ENCODE data around the gene PHF11.
A peak's percentile ranks its signal among the peaks of the same experiment; 100 is the strongest.
"Not testable (repeated sequence)": the region's sequence is repeated elsewhere in the genome, so short reads cannot be mapped to it uniquely, and the experiment has no call there.

PHF11 gene

DNA sequence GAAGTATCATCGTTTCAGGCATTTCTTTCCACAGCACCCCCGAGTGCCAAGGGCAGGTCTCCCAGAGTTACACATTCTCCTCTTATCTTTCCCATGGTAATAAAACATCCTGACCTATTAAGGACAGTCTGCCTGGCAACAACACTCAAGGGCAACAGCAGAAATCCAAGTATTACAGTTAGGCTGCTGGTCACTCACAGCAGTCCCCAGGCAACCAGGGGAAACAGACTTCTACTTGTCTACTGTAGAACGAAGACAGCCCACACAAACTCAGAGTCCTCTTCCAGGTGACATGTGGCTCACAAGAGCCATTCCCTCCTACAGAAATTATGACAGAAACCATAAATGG lies 65.3 kb downstream of the PHF11 start:
- H3K9me3 ChIP-seq (ENCODE audit: low read depth, low read length), result no peaks in the 10 kb centered on the region
- H3K27ac ChIP-seq, result no peak overlapping the region
- H3K9ac ChIP-seq (ENCODE audit: insufficient read length), result no peak overlapping the region
- peaks cover 17% of the 10 kb centered on the region for H3K36me3 ChIP-seq (ENCODE audit: insufficient read depth, low read length)
- no peak for TF ChIP-seq POLR2AphosphoS5 (IDR thresholded peaks at IDR 0.05; ENCODE audit: borderline replicate concordance, low read depth, low read length)
- TF ChIP-seq FOXP2 (optimal IDR thresholded peaks at IDR 0.05; ENCODE audit: control extremely low read depth, extremely low read length, insufficient read depth), result no peak
- no peak for TF ChIP-seq EZH2 (IDR thresholded peaks at IDR 0.05)
- no peak overlapping the region for H3K4me3 ChIP-seq
- no peak for DNase-seq (ENCODE audit: low read depth, low spot score)

DNA sequence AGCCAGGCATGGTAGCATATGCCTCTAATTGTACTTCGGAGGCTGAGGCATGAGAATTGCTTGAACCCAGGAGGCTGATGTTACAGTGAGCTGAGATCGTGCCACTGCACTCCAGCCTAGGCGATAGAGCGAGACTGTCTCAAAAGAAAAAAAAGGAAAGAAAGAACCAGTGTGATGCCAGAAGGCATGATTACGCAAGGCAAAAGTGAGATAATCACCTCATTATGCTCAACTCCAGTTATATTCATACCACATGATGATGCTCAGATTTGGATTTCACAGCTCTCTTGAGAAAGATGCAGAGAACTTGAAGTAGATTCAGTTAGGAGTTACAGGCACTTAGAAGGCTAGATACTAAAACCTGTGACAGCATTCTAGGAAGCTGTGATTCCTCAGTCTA lies 67.8 kb downstream of the PHF11 start:
- TF ChIP-seq FOXP2 (optimal IDR thresholded peaks at IDR 0.05; ENCODE audit: control extremely low read depth, extremely low read length, insufficient read depth), result no peak
- no peak for TF ChIP-seq POLR2AphosphoS5 (IDR thresholded peaks at IDR 0.05; ENCODE audit: borderline replicate concordance, low read depth, low read length)
- no peak for TF ChIP-seq EZH2 (IDR thresholded peaks at IDR 0.05)
- Histone ChIP-seq H3K9me3 (ENCODE audit: low read depth, low read length) (no peaks in the 10 kb centered on the region), H3K4me3 (no peak overlapping the region), H3K9ac (ENCODE audit: insufficient read length) (no peak overlapping the region), H3K27ac (no peak overlapping the region), H3K36me3 (ENCODE audit: insufficient read depth, low read length) (peaks cover 18% of the 10 kb centered on the region)
- peak; percentile 35 for DNase-seq (ENCODE audit: low read depth, low spot score)

DNA sequence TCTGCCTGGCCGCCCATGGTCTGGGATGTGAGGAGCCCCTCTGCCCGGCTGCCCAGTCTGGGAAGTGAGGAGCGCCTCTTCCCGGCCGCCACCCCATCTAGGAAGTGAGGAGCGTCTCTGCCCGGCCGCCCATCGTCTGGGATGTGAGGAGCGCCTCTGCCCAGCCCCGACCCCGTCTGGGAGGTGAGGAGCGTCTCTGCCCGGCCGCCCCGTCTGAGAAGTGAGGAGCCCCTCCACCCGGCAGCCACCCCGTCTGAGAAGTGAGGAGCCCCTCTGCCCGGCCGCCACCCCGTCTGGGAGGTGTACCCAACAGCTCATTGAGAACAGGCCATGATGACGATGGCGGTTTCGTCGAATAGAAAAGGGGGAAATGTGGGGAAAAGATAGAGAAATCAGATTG lies 69.7 kb downstream of the PHF11 start:
- not testable (repeated sequence) for H3K9me3 ChIP-seq (ENCODE audit: low read depth, low read length); H3K9ac ChIP-seq (ENCODE audit: insufficient read length); H3K27ac ChIP-seq; DNase-seq (ENCODE audit: low read depth, low spot score); H3K4me3 ChIP-seq; H3K36me3 ChIP-seq (ENCODE audit: insufficient read depth, low read length)

DNA sequence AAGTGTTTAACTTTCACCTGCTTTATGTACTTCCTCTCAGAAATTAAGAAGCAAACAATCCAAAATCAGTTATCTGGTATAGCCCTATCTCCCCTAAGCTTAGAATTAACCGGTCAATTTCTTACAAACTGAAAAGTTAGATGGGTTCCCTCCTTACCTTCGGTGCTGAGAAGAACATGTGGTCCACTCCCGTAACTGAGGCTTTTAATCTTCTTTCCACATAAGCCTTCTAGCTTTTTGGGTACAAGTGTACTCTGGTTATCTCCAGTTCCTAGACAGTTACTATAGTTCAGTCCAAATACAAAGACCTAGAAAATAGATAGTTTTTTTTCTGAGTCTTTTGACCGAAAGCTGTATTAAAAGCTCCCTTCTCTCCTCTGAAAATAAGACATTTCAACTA lies 70.7 kb downstream of the PHF11 start:
- H3K27ac ChIP-seq, result no peak overlapping the region
- TF ChIP-seq EZH2 (IDR thresholded peaks at IDR 0.05), result no peak
- no peak for TF ChIP-seq FOXP2 (optimal IDR thresholded peaks at IDR 0.05; ENCODE audit: control extremely low read depth, extremely low read length, insufficient read depth)
- no peak for TF ChIP-seq POLR2AphosphoS5 (IDR thresholded peaks at IDR 0.05; ENCODE audit: borderline replicate concordance, low read depth, low read length)
- no peak overlapping the region for H3K9ac ChIP-seq (ENCODE audit: insufficient read length)
- H3K36me3 ChIP-seq (ENCODE audit: insufficient read depth, low read length), result 0 out of 2 replicates have a peak, but pooled peaks cover 6% of the 10 kb centered on the region
- H3K9me3 ChIP-seq (ENCODE audit: low read depth, low read length), result no peaks in the 10 kb centered on the region
- no peak overlapping the region for H3K4me3 ChIP-seq
- no peak for DNase-seq (ENCODE audit: low read depth, low spot score)

DNA sequence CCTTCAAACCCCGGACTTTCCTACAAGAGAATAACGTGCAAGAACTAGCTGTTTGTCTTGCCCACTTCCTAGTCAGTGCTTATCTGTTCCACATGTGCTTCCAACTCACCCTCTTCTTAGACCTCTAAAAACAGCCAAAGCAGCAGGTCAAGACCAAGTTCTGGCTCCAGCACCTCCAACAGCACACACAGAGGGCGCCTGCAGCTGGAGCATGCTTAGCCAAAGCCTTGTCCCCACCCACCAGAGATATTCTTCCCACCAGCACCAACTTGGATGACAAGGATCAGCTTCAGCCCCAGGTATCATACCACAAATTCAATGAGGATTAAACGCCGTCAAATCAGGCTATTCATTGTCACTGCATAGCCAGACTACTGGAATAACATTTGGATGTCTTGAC lies 71.7 kb downstream of the PHF11 start:
- Histone ChIP-seq H3K4me3 (no peak overlapping the region), H3K9me3 (ENCODE audit: low read depth, low read length) (no peaks in the 10 kb centered on the region), H3K27ac (no peak overlapping the region), H3K9ac (ENCODE audit: insufficient read length) (no peak overlapping the region), H3K36me3 (ENCODE audit: insufficient read depth, low read length) (0 out of 2 replicates have a peak, but pooled peaks cover 6% of the 10 kb centered on the region)
- TF ChIP-seq EZH2 (IDR thresholded peaks at IDR 0.05) (no peak), POLR2AphosphoS5 (IDR thresholded peaks at IDR 0.05; ENCODE audit: borderline replicate concordance, low read depth, low read length) (no peak)
- no peak for DNase-seq (ENCODE audit: low read depth, low spot score)

DNA sequence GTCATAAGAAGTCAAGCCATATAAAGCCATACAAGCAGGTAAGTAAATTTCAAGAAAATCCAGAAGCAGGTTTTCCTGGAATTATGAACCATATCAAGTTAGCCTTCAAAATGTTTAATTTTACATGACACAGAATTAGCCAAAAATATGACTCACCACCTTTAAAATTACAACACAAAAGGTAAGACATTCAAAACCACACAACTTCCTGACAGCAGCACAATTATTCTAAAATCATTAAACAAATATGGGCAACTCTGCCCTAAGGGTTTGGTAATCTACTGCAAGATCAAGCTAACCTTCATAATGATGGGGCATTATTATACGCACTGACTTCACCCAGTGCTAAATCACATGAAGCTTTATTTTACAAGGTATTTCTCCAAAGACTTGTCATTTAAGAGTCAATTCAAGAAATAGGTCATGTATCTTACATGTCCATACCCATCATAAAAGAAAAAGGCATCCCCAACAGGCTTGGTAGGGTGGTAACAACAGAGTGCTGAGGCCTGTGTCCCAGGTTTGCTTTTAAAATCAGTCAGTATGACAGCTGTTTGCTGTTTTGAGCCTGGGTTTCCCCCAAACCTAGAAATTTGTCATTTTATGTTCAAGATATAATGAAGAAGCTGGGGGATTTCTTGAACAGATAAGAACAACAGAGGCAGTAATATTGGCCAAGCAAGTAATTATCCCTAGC lies 74.4 kb downstream of the PHF11 start:
- Histone ChIP-seq H3K4me3 (no peak overlapping the region), H3K27ac (no peak overlapping the region), H3K9me3 (ENCODE audit: low read depth, low read length) (no peaks in the 10 kb centered on the region), H3K9ac (ENCODE audit: insufficient read length) (no peak overlapping the region), H3K36me3 (ENCODE audit: insufficient read depth, low read length) (0 out of 2 replicates have a peak, but pooled peaks cover 6% of the 10 kb centered on the region)
- no peak for TF ChIP-seq FOXP2 (optimal IDR thresholded peaks at IDR 0.05; ENCODE audit: control extremely low read depth, extremely low read length, insufficient read depth)
- no peak for TF ChIP-seq EZH2 (IDR thresholded peaks at IDR 0.05)
- no peak for TF ChIP-seq POLR2AphosphoS5 (IDR thresholded peaks at IDR 0.05; ENCODE audit: borderline replicate concordance, low read depth, low read length)
- no peak for DNase-seq (ENCODE audit: low read depth, low spot score)

DNA sequence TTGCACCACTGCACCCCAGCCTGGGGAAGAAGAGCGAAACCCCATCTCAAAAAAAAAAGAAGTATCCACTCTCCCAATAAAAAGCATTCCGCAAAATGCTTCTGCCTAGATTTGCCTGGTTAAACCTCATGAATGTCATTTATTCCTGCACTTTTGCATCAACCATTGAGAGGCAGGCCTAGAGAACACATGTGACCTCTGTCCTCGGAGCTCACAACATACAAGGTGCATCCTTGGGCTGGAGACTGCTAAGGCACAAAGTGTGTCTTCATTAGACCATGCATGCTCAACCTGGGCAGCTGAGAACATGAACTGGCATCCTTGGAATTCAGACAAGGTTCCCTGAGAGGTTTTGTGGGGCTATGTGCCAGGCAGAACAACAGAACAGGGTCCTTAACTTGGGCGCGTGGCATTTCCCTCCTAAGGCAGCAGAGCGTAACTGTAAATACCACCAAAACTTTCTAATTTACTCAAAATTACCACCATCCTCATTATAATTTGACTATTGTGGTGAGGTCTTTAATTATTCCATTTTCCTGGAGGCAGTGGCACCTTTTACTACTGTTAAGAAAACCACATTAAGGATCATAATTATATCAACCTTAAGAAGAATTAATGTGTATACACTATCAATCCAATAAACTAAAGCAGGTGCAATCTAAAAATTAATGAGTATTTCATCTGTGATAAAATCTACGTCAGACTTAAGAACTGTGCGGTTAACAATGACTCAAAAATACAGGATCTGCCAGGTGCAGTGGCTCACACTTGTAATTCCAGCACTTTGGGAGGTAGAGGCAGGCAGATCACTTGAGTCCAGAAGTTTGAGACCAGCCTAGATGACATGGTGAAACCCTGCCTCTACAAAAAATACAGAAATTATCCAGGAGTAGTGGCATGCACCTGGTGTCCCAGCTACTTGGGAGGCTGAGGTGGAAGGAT lies 75.8 kb downstream of the PHF11 start:
- TF ChIP-seq EZH2 (IDR thresholded peaks at IDR 0.05) (no peak), FOXP2 (optimal IDR thresholded peaks at IDR 0.05; ENCODE audit: control extremely low read depth, extremely low read length, insufficient read depth) (no peak), POLR2AphosphoS5 (IDR thresholded peaks at IDR 0.05; ENCODE audit: borderline replicate concordance, low read depth, low read length) (no peak)
- Histone ChIP-seq H3K27ac (no peak overlapping the region), H3K9me3 (ENCODE audit: low read depth, low read length) (no peaks in the 10 kb centered on the region), H3K4me3 (no peak overlapping the region), H3K36me3 (ENCODE audit: insufficient read depth, low read length) (0 out of 2 replicates have a peak, but pooled peaks cover 3% of the 10 kb centered on the region), H3K9ac (ENCODE audit: insufficient read length) (no peak overlapping the region)
- DNase-seq (ENCODE audit: low read depth, low spot score), result no peak

Data from SK-N-MC (cell line).